ENCODE measurements around the gene OBSCN.

OBSCN gene

GRCh38 chr1:228282329-228283042 is 74.6 kb downstream of the OBSCN start:
- no peak for TF ChIP-seq CTCF (IDR thresholded peaks at IDR 0.05; ENCODE audit: low read depth, low read length)
- DNase-seq (ENCODE audit: extremely low read depth, low read depth) = no peak

- no peak for TF ChIP-seq CTCF (IDR thresholded peaks at IDR 0.05; ENCODE audit: low read depth, low read length)
- DNase-seq (ENCODE audit: extremely low read depth, low read depth) = no peak
These were observed 75.2 kb downstream of the OBSCN start for GRCh38 chr1:228283043-228283371.

- no peak for TF ChIP-seq CTCF (IDR thresholded peaks at IDR 0.05; ENCODE audit: low read depth, low read length)
- DNase-seq (ENCODE audit: extremely low read depth, low read depth) = no peak
These were observed 75.8 kb downstream of the OBSCN start for GRCh38 chr1:228283476-228284147.

- no peak for TF ChIP-seq CTCF (IDR thresholded peaks at IDR 0.05; ENCODE audit: low read depth, low read length)
- DNase-seq (ENCODE audit: extremely low read depth, low read depth) = no peak
These were observed 76.3 kb downstream of the OBSCN start for GRCh38 chr1:228284148-228284495.

- no peak for DNase-seq (ENCODE audit: extremely low read depth, low read depth)
- TF ChIP-seq CTCF (IDR thresholded peaks at IDR 0.05; ENCODE audit: low read depth, low read length) = no peak
These were observed 76.7 kb downstream of the OBSCN start for GRCh38 chr1:228284521-228284920.

- no peak for DNase-seq (ENCODE audit: extremely low read depth, low read depth)
- no peak for TF ChIP-seq CTCF (IDR thresholded peaks at IDR 0.05; ENCODE audit: low read depth, low read length)
These were observed 78.0 kb downstream of the OBSCN start for GRCh38 chr1:228285661-228286504.
